ENCODE results near the gene TAOK3. TPM values are rescaled to one million over a fixed set of nuclear protein-coding genes. Genes with fewer than 3 reads are reported as not detected.

The TAOK3 gene
- total and polyA plus RNA-seq, 10 of the 15 experiments (the other 5 are each of a cell fraction or from before 2014, with no cell fraction given): 41.3 to 131 (median 57.8) TPM

DNA sequence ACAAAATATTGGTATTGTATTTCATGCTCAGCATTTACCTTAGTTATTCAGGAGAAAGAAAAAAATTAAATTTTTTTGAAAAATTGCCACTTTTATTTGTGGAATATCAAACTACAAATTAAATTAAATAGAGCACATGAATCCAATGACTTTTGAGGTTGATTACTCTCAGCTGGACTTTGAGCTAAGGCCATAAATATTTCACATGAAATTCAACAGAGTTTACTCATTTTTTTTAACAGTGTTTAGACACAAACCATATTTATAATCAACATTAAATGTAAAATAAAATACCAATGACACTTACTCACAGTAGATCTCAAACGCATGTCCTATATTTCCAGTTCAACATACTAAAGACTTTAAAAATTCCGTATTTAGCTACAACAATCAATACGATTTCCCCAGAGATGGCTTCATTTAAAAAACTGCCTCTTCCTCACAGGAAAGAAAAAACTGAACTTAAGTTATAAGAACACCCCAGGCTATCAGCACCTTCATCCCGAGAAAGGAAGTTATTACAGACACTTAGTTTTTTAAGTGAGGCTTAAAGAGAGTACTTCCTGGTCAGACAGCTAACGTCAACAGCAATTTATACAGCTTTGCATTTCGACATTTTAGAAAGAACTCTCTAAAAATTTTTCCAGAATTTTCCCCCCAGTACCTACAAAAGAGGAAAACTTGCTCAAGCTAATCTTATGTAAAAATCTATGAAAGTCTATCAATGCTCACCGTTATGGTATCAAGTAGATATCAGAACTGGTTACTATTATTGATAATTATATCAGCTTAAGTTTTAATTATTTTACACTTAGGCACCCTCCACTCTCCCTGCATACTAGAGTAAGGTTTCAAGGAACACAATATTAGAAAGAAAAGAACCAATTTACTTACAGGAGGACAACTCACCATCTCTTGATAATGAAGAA lies 13.8 kb downstream of the TAOK3 start:
- in situ Hi-C loops (cut with MboI) (loop anchor here (5.0 kb wide), 1 partner anchor 47 kb away; no protein-coding TSS in a partner anchor), intact Hi-C loops (cut with micrococcal nuclease; ENCODE audit: unreplicated experiment) (loop anchor here (2.0 to 5.0 kb wide), 3 partner anchors 52 to 177 kb away; no protein-coding TSS in a partner anchor)
- DNase-seq (ENCODE audit: low read depth, low spot score) (no peak), FAIRE-seq (peak; percentile 49), ATAC-seq (peak; percentile 65)
- Histone ChIP-seq H3K27ac (ENCODE audit: control insufficient read depth, insufficient read depth) (peak overlapping the region; percentile 89), H3K9me3 (replicated peaks; ENCODE audit: control insufficient read depth, insufficient read depth, low read length) (peaks cover 6% of the 10 kb centered on the region), H3K36me3 (ENCODE audit: control insufficient read depth in 2 of 2, insufficient read depth in 2 of 2, low read length in 1 of 2) (peaks cover 0 to 4% of the 10 kb centered on the region in 2 experiments; a peak in 1 of 4 replicates), H4K20me1 (ENCODE audit: control insufficient read depth, insufficient read depth) (no peaks in the 10 kb centered on the region; the same call in 1 of the 2 replicates), H3K9ac (ENCODE audit: control insufficient read depth, insufficient read depth, low read length) (peak overlapping the region; percentile 71), H3K79me2 (ENCODE audit: control insufficient read depth, insufficient read depth, low read length) (peaks cover 59% of the 10 kb centered on the region), H3K4me1 (ENCODE audit: control insufficient read depth, insufficient read depth, low read length) (peaks cover 6% of the 10 kb centered on the region; the same call in 1 of the 2 replicates), H3K4me3 (peak overlapping the region; percentile 67), H3K27me3 (replicated peaks in 1 of 2; ENCODE audit: control insufficient read depth in 2 of 2, insufficient read depth in 2 of 2, low read length in 1 of 2) (no peaks in the 10 kb centered on the region), H2AFZ (ENCODE audit: control insufficient read depth, low read depth, low read length) (peak overlapping the region; percentile 59), H3K4me2 (ENCODE audit: control insufficient read depth, insufficient read depth) (peak overlapping the region; percentile 71)
- ChIA-PET POLR2A (interaction anchor here (0.6 to 5.9 kb wide), 18 partner anchors 10 to 193 kb away, joined by 3 to 68 read pairs (median 9); partner anchors contain the start of genes SUDS3 and TAOK3), SMC1A (ENCODE audit: uncharacterized antibody, unreplicated experiment) (interaction anchor here (0.5 to 8.7 kb wide), 32 partner anchors 9 to 238 kb away, joined by 3 to 125 read pairs (median 6); partner anchors contain the start of genes PEBP1, SUDS3 and TAOK3), CTCF (interaction anchor here (0.7 to 7.6 kb wide), 35 partner anchors 8 to 298 kb away, joined by 3 to 98 read pairs (median 5); partner anchors contain the start of genes PEBP1, SUDS3, TAOK3 and WSB2), RAD21 (ENCODE audit: unreplicated experiment) (interaction anchor here (0.6 to 6.9 kb wide), 28 partner anchors 8 to 484 kb away, joined by 3 to 98 read pairs (median 9); partner anchors contain the start of genes SUDS3, TAOK3 and WSB2)
- TSS peak; percentile 56 for BruUV-seq (replicated peaks)
- 2% methylated on average over 7 of the region's 7 CpGs for WGBS (ENCODE audit: insufficient coverage, insufficient replicate concordance, low lambda C conversion rate, missing lambda C conversion rate)
- TF ChIP-seq ZNF687 (IDR thresholded peaks at IDR 0.05) (peak; percentile 75; the same call in 1 of the 2 replicates), SREBF2 (IDR thresholded peaks at IDR 0.05; ENCODE audit: low read length) (no peak), TCF12 (IDR thresholded peaks at IDR 0.05; ENCODE audit: low read depth, low read length) (no peak), NFIC (IDR thresholded peaks at IDR 0.05; ENCODE audit: low read depth, low read length) (peak; percentile 17; the same call in 1 of the 2 replicates), NR2C1 (IDR thresholded peaks at IDR 0.05) (peak; percentile 90), POLR2AphosphoS5 (IDR thresholded peaks at IDR 0.05; ENCODE audit: low read length) (peak; percentile 34; the same call in 1 of the 2 replicates), IRF3 (IDR thresholded peaks at IDR 0.05) (no peak)
- TF ChIP-seq, protein P1, sequence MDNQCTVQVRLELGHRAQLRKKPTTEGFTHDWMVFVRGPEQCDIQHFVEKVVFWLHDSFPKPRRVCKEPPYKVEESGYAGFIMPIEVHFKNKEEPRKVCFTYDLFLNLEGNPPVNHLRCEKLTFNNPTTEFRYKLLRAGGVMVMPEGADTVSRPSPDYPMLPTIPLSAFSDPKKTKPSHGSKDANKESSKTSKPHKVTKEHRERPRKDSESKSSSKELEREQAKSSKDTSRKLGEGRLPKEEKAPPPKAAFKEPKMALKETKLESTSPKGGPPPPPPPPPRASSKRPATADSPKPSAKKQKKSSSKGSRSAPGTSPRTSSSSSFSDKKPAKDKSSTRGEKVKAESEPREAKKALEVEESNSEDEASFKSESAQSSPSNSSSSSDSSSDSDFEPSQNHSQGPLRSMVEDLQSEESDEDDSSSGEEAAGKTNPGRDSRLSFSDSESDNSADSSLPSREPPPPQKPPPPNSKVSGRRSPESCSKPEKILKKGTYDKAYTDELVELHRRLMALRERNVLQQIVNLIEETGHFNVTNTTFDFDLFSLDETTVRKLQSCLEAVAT (IDR thresholded peaks at IDR 0.05): peak; percentile 76
- TF ChIP-seq, protein P2, sequence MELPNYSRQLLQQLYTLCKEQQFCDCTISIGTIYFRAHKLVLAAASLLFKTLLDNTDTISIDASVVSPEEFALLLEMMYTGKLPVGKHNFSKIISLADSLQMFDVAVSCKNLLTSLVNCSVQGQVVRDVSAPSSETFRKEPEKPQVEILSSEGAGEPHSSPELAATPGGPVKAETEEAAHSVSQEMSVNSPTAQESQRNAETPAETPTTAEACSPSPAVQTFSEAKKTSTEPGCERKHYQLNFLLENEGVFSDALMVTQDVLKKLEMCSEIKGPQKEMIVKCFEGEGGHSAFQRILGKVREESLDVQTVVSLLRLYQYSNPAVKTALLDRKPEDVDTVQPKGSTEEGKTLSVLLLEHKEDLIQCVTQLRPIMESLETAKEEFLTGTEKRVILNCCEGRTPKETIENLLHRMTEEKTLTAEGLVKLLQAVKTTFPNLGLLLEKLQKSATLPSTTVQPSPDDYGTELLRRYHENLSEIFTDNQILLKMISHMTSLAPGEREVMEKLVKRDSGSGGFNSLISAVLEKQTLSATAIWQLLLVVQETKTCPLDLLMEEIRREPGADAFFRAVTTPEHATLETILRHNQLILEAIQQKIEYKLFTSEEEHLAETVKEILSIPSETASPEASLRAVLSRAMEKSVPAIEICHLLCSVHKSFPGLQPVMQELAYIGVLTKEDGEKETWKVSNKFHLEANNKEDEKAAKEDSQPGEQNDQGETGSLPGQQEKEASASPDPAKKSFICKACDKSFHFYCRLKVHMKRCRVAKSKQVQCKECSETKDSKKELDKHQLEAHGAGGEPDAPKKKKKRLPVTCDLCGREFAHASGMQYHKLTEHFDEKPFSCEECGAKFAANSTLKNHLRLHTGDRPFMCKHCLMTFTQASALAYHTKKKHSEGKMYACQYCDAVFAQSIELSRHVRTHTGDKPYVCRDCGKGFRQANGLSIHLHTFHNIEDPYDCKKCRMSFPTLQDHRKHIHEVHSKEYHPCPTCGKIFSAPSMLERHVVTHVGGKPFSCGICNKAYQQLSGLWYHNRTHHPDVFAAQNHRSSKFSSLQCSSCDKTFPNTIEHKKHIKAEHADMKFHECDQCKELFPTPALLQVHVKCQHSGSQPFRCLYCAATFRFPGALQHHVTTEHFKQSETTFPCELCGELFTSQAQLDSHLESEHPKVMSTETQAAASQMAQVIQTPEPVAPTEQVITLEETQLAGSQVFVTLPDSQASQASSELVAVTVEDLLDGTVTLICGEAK (IDR thresholded peaks at IDR 0.05; ENCODE audit: borderline replicate concordance): peak; percentile 65; the same call in 1 of the 2 replicates
